ENCODE measurements around the gene LCK.

DNA sequence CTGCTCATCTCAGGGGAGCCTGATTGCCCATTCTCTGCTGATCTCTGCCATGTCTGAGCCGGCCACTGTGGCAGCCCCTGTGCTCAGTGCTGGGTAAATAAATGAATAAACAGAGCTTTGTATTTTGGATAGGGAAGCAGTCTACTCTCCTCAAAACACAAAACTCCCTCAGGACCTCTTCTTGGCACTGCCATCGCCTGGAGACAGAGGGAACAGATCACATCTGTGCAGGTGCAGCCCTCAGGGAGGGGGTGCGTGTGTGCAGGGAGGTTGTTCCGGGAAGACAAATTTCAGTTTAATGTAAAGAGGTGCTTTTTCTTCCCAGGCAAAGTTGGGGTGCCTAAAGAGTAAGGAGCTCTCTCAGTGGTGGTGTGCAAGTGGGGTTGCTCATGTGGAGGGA is 11.7 kb upstream of the LCK start:
- TF ChIP-seq, protein P1, sequence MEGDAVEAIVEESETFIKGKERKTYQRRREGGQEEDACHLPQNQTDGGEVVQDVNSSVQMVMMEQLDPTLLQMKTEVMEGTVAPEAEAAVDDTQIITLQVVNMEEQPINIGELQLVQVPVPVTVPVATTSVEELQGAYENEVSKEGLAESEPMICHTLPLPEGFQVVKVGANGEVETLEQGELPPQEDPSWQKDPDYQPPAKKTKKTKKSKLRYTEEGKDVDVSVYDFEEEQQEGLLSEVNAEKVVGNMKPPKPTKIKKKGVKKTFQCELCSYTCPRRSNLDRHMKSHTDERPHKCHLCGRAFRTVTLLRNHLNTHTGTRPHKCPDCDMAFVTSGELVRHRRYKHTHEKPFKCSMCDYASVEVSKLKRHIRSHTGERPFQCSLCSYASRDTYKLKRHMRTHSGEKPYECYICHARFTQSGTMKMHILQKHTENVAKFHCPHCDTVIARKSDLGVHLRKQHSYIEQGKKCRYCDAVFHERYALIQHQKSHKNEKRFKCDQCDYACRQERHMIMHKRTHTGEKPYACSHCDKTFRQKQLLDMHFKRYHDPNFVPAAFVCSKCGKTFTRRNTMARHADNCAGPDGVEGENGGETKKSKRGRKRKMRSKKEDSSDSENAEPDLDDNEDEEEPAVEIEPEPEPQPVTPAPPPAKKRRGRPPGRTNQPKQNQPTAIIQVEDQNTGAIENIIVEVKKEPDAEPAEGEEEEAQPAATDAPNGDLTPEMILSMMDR (conservative IDR thresholded peaks at IDR 0.05 in 1 of 2, IDR thresholded peaks at IDR 0.05 in 1 of 2; ENCODE audit: low read depth in 1 of 2, low read length in 2 of 2), result no peak
- TF ChIP-seq EZH2 (IDR thresholded peaks at IDR 0.05; ENCODE audit: low read length, missing control alignments), result no peak

Measured in fibroblast of lung (primary cell).